Measurements from ENCODE around the gene MAP4.

DNA sequence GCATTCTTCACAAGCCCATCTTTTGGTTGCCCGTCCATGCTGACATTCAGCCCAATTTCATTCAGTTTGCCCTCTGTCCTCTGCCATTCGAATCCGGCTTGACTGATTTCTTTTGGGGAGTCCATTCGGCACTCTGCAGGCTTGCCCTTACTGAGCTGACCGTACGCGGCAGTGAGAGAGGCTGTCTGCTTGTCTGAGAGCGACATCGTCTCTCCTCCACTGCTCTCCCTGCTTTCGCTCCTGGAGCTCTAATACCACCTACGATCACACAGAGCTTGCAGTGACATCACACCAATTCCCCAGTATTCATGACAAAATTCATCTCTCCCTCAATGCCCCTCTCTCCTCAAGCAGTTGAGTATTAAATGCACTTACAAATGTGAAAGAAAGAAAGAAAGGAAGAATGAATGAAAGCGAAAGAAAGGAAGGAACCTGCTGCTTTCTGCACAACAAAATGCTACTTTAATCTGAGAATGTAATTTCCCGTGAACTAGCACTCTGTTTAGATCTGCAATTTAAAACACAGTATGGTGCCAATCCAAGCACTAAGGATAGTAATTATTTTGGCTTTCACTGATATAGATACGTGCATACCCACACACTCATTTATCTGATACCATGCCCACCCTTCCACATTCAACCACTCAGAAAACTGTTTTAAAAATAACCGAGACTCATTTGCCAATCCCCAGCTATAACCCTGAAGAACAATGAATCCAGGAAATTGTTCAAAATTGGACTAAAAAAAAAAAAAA, 123.8 kb downstream of the MAP4 start:
- no peak for TF ChIP-seq POLR2A (IDR thresholded peaks at IDR 0.05)
- TF ChIP-seq, protein P1, sequence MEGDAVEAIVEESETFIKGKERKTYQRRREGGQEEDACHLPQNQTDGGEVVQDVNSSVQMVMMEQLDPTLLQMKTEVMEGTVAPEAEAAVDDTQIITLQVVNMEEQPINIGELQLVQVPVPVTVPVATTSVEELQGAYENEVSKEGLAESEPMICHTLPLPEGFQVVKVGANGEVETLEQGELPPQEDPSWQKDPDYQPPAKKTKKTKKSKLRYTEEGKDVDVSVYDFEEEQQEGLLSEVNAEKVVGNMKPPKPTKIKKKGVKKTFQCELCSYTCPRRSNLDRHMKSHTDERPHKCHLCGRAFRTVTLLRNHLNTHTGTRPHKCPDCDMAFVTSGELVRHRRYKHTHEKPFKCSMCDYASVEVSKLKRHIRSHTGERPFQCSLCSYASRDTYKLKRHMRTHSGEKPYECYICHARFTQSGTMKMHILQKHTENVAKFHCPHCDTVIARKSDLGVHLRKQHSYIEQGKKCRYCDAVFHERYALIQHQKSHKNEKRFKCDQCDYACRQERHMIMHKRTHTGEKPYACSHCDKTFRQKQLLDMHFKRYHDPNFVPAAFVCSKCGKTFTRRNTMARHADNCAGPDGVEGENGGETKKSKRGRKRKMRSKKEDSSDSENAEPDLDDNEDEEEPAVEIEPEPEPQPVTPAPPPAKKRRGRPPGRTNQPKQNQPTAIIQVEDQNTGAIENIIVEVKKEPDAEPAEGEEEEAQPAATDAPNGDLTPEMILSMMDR (IDR thresholded peaks at IDR 0.05), result no peak

Measured in body of pancreas (tissue), 4 donors.